Coronary artery (tissue), 2 donors: Measurements from ENCODE around the gene ALX4.
A peak's percentile ranks its signal among the peaks of the same experiment; 100 is the strongest.

ENCODE experiments used
- DNase-seq: peaks from one replicate; pipeline ENCODE4 v3.0.0-alpha.2; 2017; ENCODE audit warnings: low spot score
- H3K27ac ChIP-seq, 2 donors: fragments of 200-600 bp; sonication (generic); one replicate each; pipeline ENCODE4 v1.5.1; 2016 to 2019
- H3K4me3 ChIP-seq: fragments of 200-600 bp; sonication (generic); 2 replicates; pipeline ENCODE4 v1.5.1; 2016; ENCODE audit warnings: mild to moderate bottlenecking, moderate library complexity
- CTCF ChIP-seq: fragments of 200-600 bp; sonication (generic); IDR thresholded peaks from one replicate; pipeline ENCODE4 v1.5.1; 2019; ENCODE audit warnings: antibody characterized with exemption

ALX4 gene

DNA sequence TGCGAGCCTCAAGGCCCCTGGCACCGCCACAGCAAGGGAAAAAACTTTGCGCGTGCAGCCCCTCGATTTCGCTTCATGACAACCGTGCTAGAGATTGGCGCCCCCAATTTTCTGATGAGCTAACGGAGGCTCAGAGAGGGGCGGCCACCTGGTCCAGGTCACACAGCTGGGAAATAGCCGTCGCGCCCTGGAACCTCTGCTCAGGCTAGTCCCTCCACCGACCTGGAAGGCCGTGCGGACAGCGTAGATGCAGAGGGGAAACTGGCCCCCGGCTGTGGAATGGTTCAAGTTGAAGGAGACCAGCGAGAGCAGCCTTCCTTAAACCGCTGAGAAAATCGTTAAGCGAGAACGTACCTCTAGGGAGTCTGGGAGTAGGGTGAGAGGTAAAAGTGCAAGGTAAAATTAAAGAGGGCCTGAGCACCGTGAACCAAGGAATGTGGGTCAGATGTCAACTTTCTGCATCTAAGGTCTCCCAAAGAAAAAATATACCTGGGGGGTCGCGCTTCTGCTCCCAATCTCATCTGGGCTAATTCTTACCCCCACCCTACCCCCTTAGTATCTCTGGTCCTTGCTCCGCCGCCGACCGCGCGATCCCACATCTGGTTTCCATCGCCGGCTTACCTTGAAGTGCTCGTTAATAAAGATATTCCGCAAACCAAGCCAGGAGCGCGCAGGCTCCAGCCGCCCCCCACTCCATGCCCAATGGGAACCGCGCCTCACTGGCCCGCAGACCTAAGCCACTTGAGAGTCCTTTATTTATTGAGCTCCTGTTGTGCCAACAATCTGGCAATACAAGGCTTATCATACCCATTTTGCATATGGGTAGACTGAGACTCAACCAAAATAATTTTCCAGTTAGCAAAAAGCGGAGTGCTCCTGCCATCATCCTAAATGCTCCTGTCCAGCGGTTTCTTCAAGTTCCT lies 1.7 kb upstream of the ALX4 start:
- TF ChIP-seq CTCF = no peak
- DNase-seq = no peak
- no peak overlapping the region for H3K27ac ChIP-seq
- no peak overlapping the region for H3K4me3 ChIP-seq

GRCh38 chr11:44310463-44311272 lies 729 bp upstream of the ALX4 start:
- Histone ChIP-seq H3K4me3 (peak overlapping the region; percentile 70), H3K27ac (no peak overlapping the region)
- TF ChIP-seq CTCF = no peak
- no peak for DNase-seq

DNA sequence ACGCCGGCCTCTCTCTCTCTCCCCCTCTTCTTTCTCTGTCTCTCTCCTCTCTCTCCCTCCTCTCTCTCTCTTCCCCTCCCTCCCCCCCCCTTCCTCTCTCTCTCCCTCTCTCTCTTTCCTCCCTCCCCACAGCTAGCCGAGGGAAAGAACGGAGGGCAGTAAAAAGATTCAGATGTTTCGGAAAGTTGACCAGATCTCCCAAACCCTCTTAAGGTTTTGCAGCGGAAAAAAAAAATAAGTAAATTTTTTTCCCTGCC lies 195 bp upstream of the ALX4 start:
- Histone ChIP-seq H3K4me3 (peak overlapping the region; percentile 70), H3K27ac (no peak overlapping the region)
- no peak for DNase-seq
- TF ChIP-seq CTCF = no peak

DNA sequence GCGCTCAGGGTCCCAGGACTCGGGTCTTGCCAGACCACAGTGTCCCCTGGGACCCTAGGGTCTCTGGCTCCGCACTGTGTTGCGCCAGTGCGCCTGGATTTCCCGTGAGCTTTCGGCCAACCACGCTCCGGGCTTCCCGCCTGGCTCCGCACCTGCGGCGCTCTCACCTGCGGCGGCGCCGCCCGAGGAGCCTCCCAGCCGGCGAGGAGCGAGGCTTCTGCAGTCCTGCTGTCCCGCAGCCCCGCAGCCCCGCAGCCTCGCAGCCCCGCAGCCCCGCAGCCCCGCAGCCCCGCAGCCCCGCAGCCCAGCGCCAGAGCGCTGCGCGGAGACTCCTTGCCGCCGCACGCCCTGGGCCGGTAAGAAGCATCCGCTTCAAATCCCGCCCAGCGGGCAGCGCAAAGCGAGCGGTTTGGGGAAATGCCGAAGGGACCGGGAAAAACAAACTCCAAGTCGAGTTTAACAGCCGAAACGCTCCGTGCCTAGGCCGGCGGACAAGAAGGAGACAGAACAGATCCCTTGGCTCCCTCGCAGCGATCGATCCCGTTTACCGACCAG lies 939 bp downstream of the ALX4 start:
- no peak for TF ChIP-seq CTCF
- H3K4me3 ChIP-seq = peak overlapping the region; percentile 70
- DNase-seq = no peak
- no peak overlapping the region for H3K27ac ChIP-seq

GRCh38 chr11:44308256-44308922 lies 1.6 kb downstream of the ALX4 start:
- Histone ChIP-seq H3K27ac (no peak overlapping the region), H3K4me3 (no peak overlapping the region)
- TF ChIP-seq CTCF = no peak
- no peak for DNase-seq

- Histone ChIP-seq H3K27ac (no peak overlapping the region), H3K4me3 (no peak overlapping the region)
- TF ChIP-seq CTCF = no peak
- no peak for DNase-seq
Observed at GRCh38 chr11:44307340-44308099, 2.4 kb downstream of the ALX4 start.
